ENCODE data around the gene SLC45A1.

SLC45A1 gene

GRCh38 chr1:8360493-8361197 is 42.7 kb downstream of the SLC45A1 start:
- in situ Hi-C loops (cut with MboI; ENCODE audit: low pct_unique_long_range_greater_than_20kb, low sequenced_read_pairs): no loop called here
- DNase-seq: no peak

GRCh38 chr1:8361198-8361849 is 43.4 kb downstream of the SLC45A1 start:
- in situ Hi-C loops (cut with MboI; ENCODE audit: low pct_unique_long_range_greater_than_20kb, low sequenced_read_pairs): no loop called here
- DNase-seq: no peak

GRCh38 chr1:8362701-8363101 is 44.8 kb downstream of the SLC45A1 start:
- no peak for DNase-seq
- in situ Hi-C loops (cut with MboI; ENCODE audit: low pct_unique_long_range_greater_than_20kb, low sequenced_read_pairs): no loop called here

- in situ Hi-C loops (cut with MboI; ENCODE audit: low pct_unique_long_range_greater_than_20kb, low sequenced_read_pairs): no loop called here
- no peak for DNase-seq
These were observed 45.4 kb downstream of the SLC45A1 start for GRCh38 chr1:8363186-8363766.

- DNase-seq: no peak
- in situ Hi-C loops (cut with MboI; ENCODE audit: low pct_unique_long_range_greater_than_20kb, low sequenced_read_pairs): no loop called here
These were observed 45.9 kb downstream of the SLC45A1 start for GRCh38 chr1:8363767-8364301.

- in situ Hi-C loops (cut with MboI; ENCODE audit: low pct_unique_long_range_greater_than_20kb, low sequenced_read_pairs): no loop called here
- DNase-seq: no peak
These were observed 46.9 kb downstream of the SLC45A1 start for GRCh38 chr1:8364528-8365442.

- in situ Hi-C loops (cut with MboI; ENCODE audit: low pct_unique_long_range_greater_than_20kb, low sequenced_read_pairs): no loop called here
- no peak for DNase-seq
These were observed 47.9 kb downstream of the SLC45A1 start for GRCh38 chr1:8365661-8366362.

GRCh38 chr1:8367571-8368194 is 49.8 kb downstream of the SLC45A1 start:
- DNase-seq: no peak
- in situ Hi-C loops (cut with MboI; ENCODE audit: low pct_unique_long_range_greater_than_20kb, low sequenced_read_pairs): no loop called here

- in situ Hi-C loops (cut with MboI; ENCODE audit: low pct_unique_long_range_greater_than_20kb, low sequenced_read_pairs): no loop called here
- no peak for DNase-seq
These were observed 51.2 kb downstream of the SLC45A1 start for GRCh38 chr1:8368956-8369639.

- in situ Hi-C loops (cut with MboI; ENCODE audit: low pct_unique_long_range_greater_than_20kb, low sequenced_read_pairs): no loop called here
- DNase-seq: no peak
These were observed 52.4 kb downstream of the SLC45A1 start for GRCh38 chr1:8370046-8370881.

GRCh38 chr1:8370905-8371315 is 53.0 kb downstream of the SLC45A1 start:
- in situ Hi-C loops (cut with MboI; ENCODE audit: low pct_unique_long_range_greater_than_20kb, low sequenced_read_pairs): no loop called here
- no peak for DNase-seq

- in situ Hi-C loops (cut with MboI; ENCODE audit: low pct_unique_long_range_greater_than_20kb, low sequenced_read_pairs): no loop called here
- no peak for DNase-seq
These were observed 53.6 kb downstream of the SLC45A1 start for GRCh38 chr1:8371372-8371991.

GRCh38 chr1:8373125-8373524 is 55.2 kb downstream of the SLC45A1 start:
- no peak for DNase-seq
- in situ Hi-C loops (cut with MboI; ENCODE audit: low pct_unique_long_range_greater_than_20kb, low sequenced_read_pairs): no loop called here

GRCh38 chr1:8373581-8374241 is 55.8 kb downstream of the SLC45A1 start:
- DNase-seq: no peak
- in situ Hi-C loops (cut with MboI; ENCODE audit: low pct_unique_long_range_greater_than_20kb, low sequenced_read_pairs): no loop called here

GRCh38 chr1:8374356-8374755 is 56.4 kb downstream of the SLC45A1 start:
- in situ Hi-C loops (cut with MboI; ENCODE audit: low pct_unique_long_range_greater_than_20kb, low sequenced_read_pairs): no loop called here
- DNase-seq: no peak

- in situ Hi-C loops (cut with MboI; ENCODE audit: low pct_unique_long_range_greater_than_20kb, low sequenced_read_pairs): no loop called here
- peak; percentile 51 for DNase-seq
These were observed 56.9 kb downstream of the SLC45A1 start for GRCh38 chr1:8374812-8375211.
